COLO829 (cell line): Measurements from ENCODE around the gene WRAP53.

ENCODE experiments used
- DNase-seq: peaks from one replicate; pipeline ENCODE4 v3.0.0; 2012; ENCODE audit warnings: low spot score

The WRAP53 gene

GRCh38 chr17:7684851-7685532, 3.3 kb upstream of the WRAP53 start:
- DNase-seq: no peak

DNA sequence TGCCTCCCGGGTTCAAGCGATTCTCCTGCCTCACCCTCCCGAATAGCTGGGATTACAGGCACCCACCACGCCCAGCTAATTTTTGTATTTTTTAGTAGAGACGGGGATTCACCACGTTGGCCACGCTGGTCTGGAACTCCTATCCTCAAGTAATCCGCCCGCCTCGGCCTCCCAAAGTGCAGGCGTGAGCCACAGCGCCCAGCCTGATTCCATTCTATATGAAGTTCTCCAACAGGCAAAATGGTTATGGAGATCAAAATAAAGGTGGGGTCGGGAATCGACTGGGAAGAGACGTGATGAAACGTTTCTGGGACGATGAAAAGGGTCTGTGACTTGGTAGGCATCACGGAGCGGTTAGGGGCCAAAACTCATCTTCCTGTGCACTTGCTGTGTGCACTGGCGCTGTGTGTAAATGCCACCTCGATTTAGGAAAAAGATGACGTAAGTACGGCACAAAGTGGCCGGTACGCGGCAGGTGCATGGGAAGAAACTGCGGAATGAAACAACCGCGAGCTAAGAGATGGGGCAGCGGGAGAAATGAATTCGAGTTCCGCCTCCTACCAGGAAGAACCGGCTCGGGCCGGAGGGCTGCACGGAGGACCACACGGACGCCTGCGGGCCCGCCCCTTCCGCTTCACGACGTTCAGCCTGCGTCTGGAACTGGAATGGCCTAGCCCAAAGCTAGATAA, 2.6 kb upstream of the WRAP53 start:
- DNase-seq: peak; percentile 86

- DNase-seq: peak; percentile 77
Observed at GRCh38 chr17:7686222-7687071, 1.8 kb upstream of the WRAP53 start.

GRCh38 chr17:7687072-7687907, 987 bp upstream of the WRAP53 start, which contains the start of gene TP53:
TSS of gene TP53 (minus strand) at chr17:7687490. CDS start at chr17:7676594, 10,896 bp downstream.
- peak; percentile 90 for DNase-seq

- DNase-seq: no peak
Observed at GRCh38 chr17:7688808-7689316, 585 bp downstream of the WRAP53 start.

DNA sequence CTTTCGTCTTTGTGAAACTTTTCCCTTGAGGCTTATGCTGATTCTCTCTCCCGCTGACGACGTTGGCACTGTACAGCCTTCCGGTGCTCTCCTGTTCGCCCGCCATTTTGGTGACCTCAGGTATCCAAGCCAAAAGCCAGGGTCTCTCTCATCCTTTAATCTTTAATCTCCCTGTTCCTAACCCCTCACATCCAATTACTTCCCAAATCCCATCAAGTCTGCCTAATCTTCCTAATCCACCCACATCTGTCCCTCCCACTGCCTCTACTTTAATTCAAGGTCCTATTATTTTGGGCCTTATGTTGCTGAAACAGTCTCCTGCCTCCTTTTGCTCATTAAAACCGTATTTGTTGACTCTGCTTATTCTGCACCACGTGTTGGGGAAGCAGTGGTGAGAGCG, 7.3 kb downstream of the WRAP53 start:
- no peak for DNase-seq

- DNase-seq: no peak
Observed at GRCh38 chr17:7697828-7698588, 9.7 kb downstream of the WRAP53 start.

- DNase-seq: no peak
Observed at GRCh38 chr17:7700510-7700909, 12.2 kb downstream of the WRAP53 start.

DNA sequence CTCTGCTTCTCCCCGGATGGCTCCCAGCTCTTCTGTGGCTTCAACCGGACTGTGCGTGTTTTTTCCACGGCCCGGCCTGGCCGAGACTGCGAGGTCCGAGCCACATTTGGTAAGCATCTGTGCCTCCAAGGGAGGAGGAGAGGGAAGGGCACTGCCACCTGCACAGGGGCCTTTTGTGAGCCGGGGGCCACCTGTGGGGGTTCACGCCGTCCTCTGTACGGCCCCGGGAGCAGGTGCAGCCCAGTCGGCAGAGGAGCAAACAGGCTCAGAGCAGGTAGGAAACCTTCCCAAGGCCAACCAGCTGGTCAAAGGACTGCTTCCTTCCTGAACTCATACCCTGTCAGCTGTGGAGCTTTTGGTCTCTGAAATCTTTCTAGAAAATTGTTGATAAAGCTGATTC, 13.4 kb downstream of the WRAP53 start:
- DNase-seq: no peak

DNA sequence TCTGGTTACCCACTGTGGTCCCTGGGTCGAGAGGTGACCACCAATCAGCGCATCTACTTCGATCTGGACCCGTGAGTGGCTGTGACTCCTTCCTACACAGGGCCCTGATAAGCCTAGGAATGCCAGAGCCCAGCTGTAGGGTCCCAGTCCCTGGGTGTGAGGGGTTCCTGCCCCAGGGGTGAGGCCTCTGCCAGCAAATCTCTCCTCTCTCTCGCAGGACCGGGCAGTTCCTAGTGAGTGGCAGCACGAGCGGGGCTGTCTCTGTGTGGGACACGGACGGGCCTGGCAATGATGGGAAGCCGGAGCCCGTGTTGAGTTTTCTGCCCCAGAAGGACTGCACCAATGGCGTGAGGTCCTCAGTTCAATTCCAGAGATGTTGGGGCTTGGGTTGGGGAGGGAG, 14.5 kb downstream of the WRAP53 start:
- DNase-seq: no peak

- no peak for DNase-seq
Observed at GRCh38 chr17:7703584-7704479, 15.6 kb downstream of the WRAP53 start.

GRCh38 chr17:7704601-7705268, 16.5 kb downstream of the WRAP53 start, which contains the start of gene EFNB3:
TSS of gene EFNB3 (plus strand) at chr17:7705202. CDS start at chr17:7705599, 397 bp downstream.
- no peak for DNase-seq

GRCh38 chr17:7705269-7706255, 17.3 kb downstream of the WRAP53 start:
- DNase-seq: no peak

DNA sequence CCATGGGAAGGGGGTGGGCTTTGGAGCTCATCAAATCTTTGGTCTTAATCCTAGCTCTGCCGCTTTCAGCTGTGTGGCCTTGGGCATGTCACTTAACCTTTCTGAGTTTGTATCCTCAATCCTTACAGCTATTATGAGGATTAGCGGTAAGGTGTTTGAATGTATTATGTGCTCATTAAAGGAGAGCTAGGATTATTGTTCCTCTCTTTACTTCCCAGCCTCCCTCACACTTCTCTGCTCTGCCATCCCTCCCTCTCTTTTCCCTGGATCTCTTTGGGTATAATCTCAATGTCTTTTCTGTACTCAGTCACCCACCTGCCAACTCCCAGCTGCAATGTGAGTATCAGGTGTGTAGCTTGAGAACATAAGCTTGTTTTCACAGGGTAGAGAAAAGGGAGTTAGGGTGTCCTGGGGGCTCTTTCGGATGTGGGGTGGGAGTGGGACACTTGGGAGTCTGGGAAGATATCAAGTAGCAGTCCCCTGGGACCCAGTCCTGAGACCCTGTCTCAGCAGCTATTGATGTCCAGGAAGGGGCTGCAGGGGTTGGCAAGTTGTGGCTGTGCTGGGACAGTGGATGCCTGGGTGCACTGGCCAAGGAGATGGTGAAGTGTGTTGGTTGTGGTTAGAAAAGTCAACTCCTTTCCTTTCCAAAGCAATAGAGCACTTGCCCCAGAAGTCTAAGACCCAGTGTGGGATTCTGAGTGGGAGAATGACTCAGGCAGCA, 18.5 kb downstream of the WRAP53 start:
- no peak for DNase-seq

GRCh38 chr17:7707446-7707845, 19.2 kb downstream of the WRAP53 start:
- DNase-seq: no peak

DNA sequence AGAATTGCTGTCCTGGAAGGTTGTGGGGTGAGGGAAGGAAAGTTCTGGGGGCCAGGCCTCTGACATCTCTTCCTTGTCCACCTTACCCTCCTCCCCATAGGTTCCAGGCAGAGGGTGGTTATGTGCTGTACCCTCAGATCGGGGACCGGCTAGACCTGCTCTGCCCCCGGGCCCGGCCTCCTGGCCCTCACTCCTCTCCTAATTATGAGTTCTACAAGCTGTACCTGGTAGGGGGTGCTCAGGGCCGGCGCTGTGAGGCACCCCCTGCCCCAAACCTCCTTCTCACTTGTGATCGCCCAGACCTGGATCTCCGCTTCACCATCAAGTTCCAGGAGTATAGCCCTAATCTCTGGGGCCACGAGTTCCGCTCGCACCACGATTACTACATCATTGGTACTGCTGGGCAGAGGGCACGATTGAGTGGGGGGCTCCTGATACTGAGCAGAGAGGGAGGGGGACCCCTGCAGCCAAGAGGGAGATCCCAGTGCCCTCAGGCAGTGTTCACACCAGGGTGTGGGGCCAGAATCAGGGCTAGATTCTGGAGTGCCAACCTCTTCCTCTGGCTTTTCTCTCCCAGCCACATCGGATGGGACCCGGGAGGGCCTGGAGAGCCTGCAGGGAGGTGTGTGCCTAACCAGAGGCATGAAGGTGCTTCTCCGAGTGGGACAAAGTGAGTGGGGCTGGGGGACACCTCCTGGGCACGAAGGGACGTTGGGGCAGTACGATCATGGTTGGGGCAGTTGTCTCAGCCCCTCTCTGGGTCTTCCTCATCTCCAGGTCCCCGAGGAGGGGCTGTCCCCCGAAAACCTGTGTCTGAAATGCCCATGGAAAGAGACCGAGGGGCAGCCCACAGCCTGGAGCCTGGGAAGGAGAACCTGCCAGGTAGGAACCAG, 19.8 kb downstream of the WRAP53 start:
- no peak for DNase-seq
